Keratinocyte (primary cell): ENCODE data around the gene OR10X1. TPM values are rescaled to one million over a fixed set of nuclear protein-coding genes. Genes with fewer than 3 reads are reported as not detected.

Experiments used
- DNase-seq: peaks from one replicate; pipeline ENCODE4 v3.0.0-alpha.2; 2011; ENCODE audit warnings: low read depth, missing footprints, low spot score
- FAIRE-seq: peaks from 2 replicates; lab custom pipeline; 2011; peaks lifted over from hg19 to GRCh38; lab: Jason Lieb, UNC
- H2AFZ ChIP-seq: 2 replicates; pipeline ENCODE4 v1.6.0; 2012; ENCODE audit warnings: low read length, control low read depth, inconsistent platforms; ENCODE audit not compliant: control insufficient read depth
- H3K27ac ChIP-seq: 2 replicates; pipeline ENCODE4 v1.5.1; 2011; ENCODE audit warnings: low read length; ENCODE audit not compliant: control insufficient read depth, insufficient read depth
- H3K27me3 ChIP-seq: 3 replicates; pipeline ENCODE4 v1.6.0; 2011; ENCODE audit warnings: low read length; ENCODE audit not compliant: control insufficient read depth, insufficient read depth; ENCODE audit errors: extremely low read depth
- H3K36me3 ChIP-seq, 2 experiments: 2 replicates in 1 of 2; 3 replicates in 1 of 2; pipeline ENCODE4 v1.5.1; 2011; ENCODE audit warnings: low read length in 2 of 2, mild to moderate bottlenecking in 1 of 2; ENCODE audit not compliant: control insufficient read depth in 2 of 2, insufficient read depth in 2 of 2; ENCODE audit errors: extremely low read depth in 1 of 2
- H3K4me1 ChIP-seq: 3 replicates; pipeline ENCODE4 v1.5.1; 2011; ENCODE audit warnings: low read length; ENCODE audit not compliant: control insufficient read depth, insufficient read depth; ENCODE audit errors: extremely low read depth
- H3K4me2 ChIP-seq: 3 replicates; pipeline ENCODE4 v1.6.0; 2011; ENCODE audit warnings: low read depth, low read length; ENCODE audit not compliant: control insufficient read depth, insufficient read depth; ENCODE audit errors: extremely low read depth
- H3K4me3 ChIP-seq, 3 experiments: fragments of 200-600 bp in 1 of 3; sonication (generic) in 1 of 3; 2 replicates in 2 of 3; 3 replicates in 1 of 3; pipeline ENCODE4 v1.5.1; 2011 to 2016; ENCODE audit warnings: low read length in 3 of 3, mild to moderate bottlenecking in 3 of 3, control low read depth in 2 of 3, inconsistent platforms in 1 of 3, low read depth in 1 of 3, mixed read lengths in 1 of 3, mixed run types in 1 of 3, moderate library complexity in 1 of 3; ENCODE audit not compliant: control insufficient read depth in 2 of 3, insufficient read depth in 2 of 3; ENCODE audit errors: extremely low read depth in 1 of 3
- H3K79me2 ChIP-seq: 2 replicates; pipeline ENCODE4 v1.6.0; 2012; ENCODE audit warnings: low read length; ENCODE audit not compliant: control insufficient read depth, insufficient read depth
- H3K9ac ChIP-seq: 3 replicates; pipeline ENCODE4 v1.6.0; 2011; ENCODE audit warnings: low read length; ENCODE audit not compliant: control insufficient read depth, insufficient read depth; ENCODE audit errors: extremely low read depth
- H3K9me1 ChIP-seq: 3 replicates; pipeline ENCODE4 v1.6.0; 2011; ENCODE audit warnings: low read length; ENCODE audit not compliant: control insufficient read depth, insufficient read depth; ENCODE audit errors: extremely low read depth
- H3K9me3 ChIP-seq: 2 replicates; pipeline ENCODE4 v1.5.1; 2012; ENCODE audit warnings: low read depth, low read length; ENCODE audit not compliant: control insufficient read depth
- H4K20me1 ChIP-seq: 3 replicates; pipeline ENCODE4 v1.6.0; 2011; ENCODE audit warnings: low read length; ENCODE audit not compliant: control insufficient read depth, insufficient read depth; ENCODE audit errors: extremely low read depth
- CTCF ChIP-seq, 3 experiments: IDR thresholded peaks in 1 of 3; conservative IDR thresholded peaks in 1 of 3; optimal IDR thresholded peaks in 1 of 3; 2 replicates in 2 of 3; 3 replicates in 1 of 3; pipeline versions ENCODE3 to v1.5.1; 2011; ENCODE audit warnings: low read length in 3 of 3, mild to moderate bottlenecking in 3 of 3, moderate library complexity in 2 of 3, control low read depth in 1 of 3, inconsistent platforms in 1 of 3; ENCODE audit not compliant: insufficient read depth in 2 of 3; ENCODE audit errors: extremely low read depth in 1 of 3
- EZH2 ChIP-seq: IDR thresholded peaks from one replicate; pipeline ENCODE4 v1.6.1; 2012; ENCODE audit warnings: inconsistent platforms, mild to moderate bottlenecking, low read length, moderate library complexity
- dilution Hi-C: fragments of 300-500 bp; cut with MboI; formaldehyde crosslinking; loops from one replicate; pipeline ENCODE4 v1.7.0; 2020; ENCODE audit warnings: low sequenced_read_pairs; ENCODE audit not compliant: extremely low pct_ligation_motif_present
- polyA plus RNA-seq, 5 experiments: library from polyadenylated mRNA; depleted of rRNA in 3 of 5; stranded (reverse) in 3 of 5; stranded (forward) in 1 of 5; unstranded in 1 of 5; fragments of >200 nt; gene quantifications; 1 replicate in 1 of 5; 2 replicates in 3 of 5; 3 replicates in 1 of 5; pipeline versions ENCODE4 v1.2.1 to v1.2.3, GENCODE V29; 2011 to 2012; ENCODE audit warnings: missing spikeins in 2 of 5, low read depth in 1 of 5, low replicate concordance in 1 of 5

The OR10X1 gene
- polyA plus RNA-seq, 1 donor (not counting 4 experiments of a cell fraction or from before 2014, with no cell fraction given) = not detected

GRCh38 chr1:158563853-158564252, 15.8 kb downstream of the OR10X1 start:
- FAIRE-seq = no peak
- dilution Hi-C loops = no loop called here
- no peak overlapping the region for H2AFZ ChIP-seq

GRCh38 chr1:158559696-158560095, 20.0 kb downstream of the OR10X1 start:
- no peaks in the 10 kb centered on the region for H3K36me3 ChIP-seq
- no peaks in the 10 kb centered on the region for H3K9me1 ChIP-seq
- H3K9ac ChIP-seq = no peak overlapping the region
- H3K4me3 ChIP-seq = no peak overlapping the region
- H3K27ac ChIP-seq = no peak overlapping the region
- no peak for DNase-seq
- no peak for FAIRE-seq
- no peaks in the 10 kb centered on the region for H3K4me1 ChIP-seq
- dilution Hi-C loops = no loop called here
- no peaks in the 10 kb centered on the region for H4K20me1 ChIP-seq
- H3K4me2 ChIP-seq = no peak overlapping the region
- H2AFZ ChIP-seq = no peak overlapping the region
- H3K9me3 ChIP-seq = no peaks in the 10 kb centered on the region
- TF ChIP-seq CTCF (optimal IDR thresholded peaks at IDR 0.05 in 1 of 3, IDR thresholded peaks at IDR 0.05 in 1 of 3, conservative IDR thresholded peaks at IDR 0.05 in 1 of 3; ENCODE audit: extremely low read depth in 1 of 3, insufficient read depth in 2 of 3, low read length in 3 of 3) (no peak), EZH2 (no peak)
- H3K27me3 ChIP-seq = no peaks in the 10 kb centered on the region
- no peaks in the 10 kb centered on the region for H3K79me2 ChIP-seq

More at GRCh38 chr1:158563853-158564252, 15.8 kb downstream of the OR10X1 start:
- no peaks in the 10 kb centered on the region for H3K79me2 ChIP-seq
- no peaks in the 10 kb centered on the region for H4K20me1 ChIP-seq
- DNase-seq = no peak
- no peak overlapping the region for H3K9ac ChIP-seq
- H3K36me3 ChIP-seq = no peaks in the 10 kb centered on the region
- H3K4me2 ChIP-seq = no peak overlapping the region
- H3K4me1 ChIP-seq = no peaks in the 10 kb centered on the region
- no peaks in the 10 kb centered on the region for H3K27me3 ChIP-seq
- TF ChIP-seq CTCF (optimal IDR thresholded peaks at IDR 0.05 in 1 of 3, IDR thresholded peaks at IDR 0.05 in 1 of 3, conservative IDR thresholded peaks at IDR 0.05 in 1 of 3; ENCODE audit: extremely low read depth in 1 of 3, insufficient read depth in 2 of 3, low read length in 3 of 3) (no peak), EZH2 (no peak)
- no peak overlapping the region for H3K27ac ChIP-seq
- no peak overlapping the region for H3K4me3 ChIP-seq
- no peaks in the 10 kb centered on the region for H3K9me3 ChIP-seq
- H3K9me1 ChIP-seq = no peaks in the 10 kb centered on the region
